GM21390 (cell line): Measurements from ENCODE around the gene FOXD4.
A peak's percentile ranks its signal among the peaks of the same experiment; 100 is the strongest.
"Not testable (repeated sequence)": the region's sequence is repeated elsewhere in the genome, so short reads cannot be mapped to it uniquely, and the experiment has no call there.

ENCODE experiments used
- ATAC-seq: cut with Tn5 transposase; IDR thresholded peaks from one replicate; pipeline ENCODE4 v1.9.1; 2021; ENCODE audit not compliant: unreplicated experiment

Gene FOXD4

DNA sequence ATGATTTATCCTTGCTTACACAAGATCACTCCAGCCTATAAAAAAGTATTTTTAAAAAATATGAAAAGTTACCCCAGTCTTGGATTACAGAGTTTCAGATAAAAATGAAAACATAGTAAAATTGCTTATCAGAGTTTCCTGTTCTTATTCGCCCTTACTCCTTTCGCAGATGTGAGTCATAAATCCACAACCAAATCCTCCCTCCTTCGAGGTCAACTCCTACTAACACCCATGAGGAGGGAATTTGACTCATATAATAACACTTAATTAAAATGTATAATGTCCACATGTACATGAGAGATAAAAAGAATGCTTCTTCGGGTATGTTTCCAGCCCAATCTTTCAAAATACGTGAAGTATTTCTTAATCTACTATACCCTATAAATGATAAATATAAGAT is 23.9 kb downstream of the FOXD4 start:
- ATAC-seq: not testable (repeated sequence)

DNA sequence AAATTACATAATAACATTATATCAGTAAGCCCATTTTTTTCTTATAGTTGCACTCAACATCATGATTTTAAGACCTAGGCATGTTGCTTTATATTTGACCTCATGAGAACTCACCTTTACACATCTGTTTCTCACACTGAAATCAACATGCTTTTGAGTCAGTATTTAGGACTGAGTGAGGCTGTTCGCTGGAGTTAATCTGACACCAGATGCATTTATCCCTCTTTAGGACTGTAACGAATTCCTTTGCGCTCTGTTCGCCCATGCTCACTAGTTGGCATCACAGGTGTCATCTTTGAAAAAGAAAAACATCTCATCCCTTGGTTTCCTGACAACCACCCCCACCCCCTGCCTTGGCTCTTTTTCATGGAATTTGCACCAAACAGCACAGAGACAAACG is 24.3 kb downstream of the FOXD4 start:
- not testable (repeated sequence) for ATAC-seq

DNA sequence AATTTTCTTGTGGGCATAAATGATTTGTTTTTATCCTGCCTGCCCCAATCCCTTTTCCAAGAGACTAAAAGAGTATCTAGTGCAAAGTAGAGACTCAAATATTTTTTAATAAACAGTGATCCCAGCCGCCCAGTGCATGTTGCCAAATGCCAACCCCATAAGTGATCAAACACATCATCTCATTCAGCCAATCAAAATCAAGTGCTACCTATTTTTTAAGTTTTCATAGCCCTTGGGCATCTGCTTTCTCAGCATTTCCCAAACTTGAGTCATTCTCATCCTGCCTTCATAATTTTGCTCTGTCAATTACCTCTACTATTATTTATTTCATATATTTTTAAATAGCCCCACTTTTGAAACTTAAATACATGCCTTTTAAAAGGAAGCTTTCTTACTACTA is 27.4 kb downstream of the FOXD4 start:
- not testable (repeated sequence) for ATAC-seq

DNA sequence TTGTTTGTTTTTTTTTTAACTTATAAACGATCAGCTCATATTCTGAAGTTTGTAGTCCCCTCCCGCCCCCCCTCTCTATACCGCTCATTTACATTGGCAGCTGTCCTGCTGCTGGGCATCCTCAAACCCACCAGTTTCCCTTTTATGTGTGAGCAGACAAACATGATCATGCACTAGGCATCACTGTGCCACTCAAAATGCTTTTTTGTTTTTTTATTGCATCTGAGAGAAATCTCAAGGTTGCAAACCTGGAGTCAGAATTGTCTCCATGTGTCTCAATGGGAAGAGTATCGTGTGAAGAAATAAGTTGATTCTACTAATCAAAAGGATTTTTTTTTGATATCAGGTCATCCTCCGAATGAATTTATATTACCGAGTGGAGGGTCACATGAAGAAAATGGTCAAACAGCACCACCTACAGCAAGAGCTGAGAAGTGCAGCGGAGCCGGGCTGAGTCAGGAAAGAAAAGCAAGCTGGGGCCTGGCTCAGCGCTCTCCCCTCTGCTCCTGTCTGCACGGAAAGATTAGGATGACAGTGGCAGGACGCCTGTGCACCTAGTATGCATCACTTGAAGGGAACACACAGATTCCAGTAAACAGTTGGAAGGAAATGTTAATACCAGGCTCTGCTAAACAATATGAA is 29.7 kb downstream of the FOXD4 start:
- ATAC-seq: peak; percentile 88

DNA sequence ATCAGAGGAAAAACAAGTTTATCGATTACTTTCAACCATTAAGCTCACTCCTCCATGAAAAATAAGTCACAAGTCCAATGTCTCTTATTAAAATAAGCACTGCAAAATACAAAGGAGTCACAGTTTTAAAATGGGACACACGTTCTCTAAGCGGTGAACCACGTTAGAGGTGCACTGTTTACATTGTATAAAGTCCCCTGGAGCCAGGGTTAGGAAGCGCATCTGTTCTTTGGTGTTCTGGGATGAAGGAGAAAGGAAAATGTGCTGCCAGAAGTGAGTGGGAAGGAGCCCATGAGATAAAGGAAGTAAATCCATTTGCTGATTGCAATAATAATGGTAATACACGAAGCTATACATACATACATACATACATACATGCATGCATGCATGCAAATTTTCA is 30.4 kb downstream of the FOXD4 start:
- ATAC-seq: not testable (repeated sequence)

DNA sequence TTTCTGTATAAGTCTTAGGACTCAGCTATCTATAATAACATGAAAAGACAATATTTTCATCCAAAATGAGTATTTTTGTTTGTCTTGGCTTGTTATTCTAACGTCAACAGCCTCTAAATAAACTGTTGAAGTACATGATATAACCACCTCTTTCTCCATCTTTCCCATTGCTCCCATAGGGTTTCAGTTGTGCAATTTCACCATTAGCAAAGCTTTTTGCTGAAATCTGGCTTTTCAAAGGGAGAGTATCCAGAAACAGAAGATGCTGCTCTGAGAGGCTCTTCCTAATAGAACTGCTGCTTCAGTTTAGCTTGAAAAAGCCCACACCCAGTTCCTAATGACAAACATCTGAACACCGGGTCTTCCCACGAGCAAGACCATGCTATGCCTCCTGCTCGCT is 31.1 kb downstream of the FOXD4 start:
- ATAC-seq: not testable (repeated sequence)

DNA sequence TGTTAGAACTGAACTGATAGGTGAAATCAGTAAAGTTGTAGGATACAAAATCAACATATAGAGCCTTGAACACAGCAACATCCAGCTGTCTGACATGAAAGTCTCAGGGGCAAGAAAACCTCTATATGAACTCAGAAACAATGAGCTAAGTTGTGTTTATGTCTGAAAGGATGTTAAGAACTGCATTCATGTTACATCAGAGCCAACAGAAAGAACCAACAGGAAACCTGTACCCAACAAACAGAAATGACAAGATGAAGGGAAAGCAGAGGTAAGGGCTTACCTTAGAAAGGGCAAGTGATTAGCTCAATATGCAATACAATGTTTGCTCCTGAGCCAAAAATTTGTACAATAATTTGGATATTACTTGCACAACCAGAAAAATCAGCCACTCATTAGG is 31.5 kb downstream of the FOXD4 start:
- not testable (repeated sequence) for ATAC-seq

DNA sequence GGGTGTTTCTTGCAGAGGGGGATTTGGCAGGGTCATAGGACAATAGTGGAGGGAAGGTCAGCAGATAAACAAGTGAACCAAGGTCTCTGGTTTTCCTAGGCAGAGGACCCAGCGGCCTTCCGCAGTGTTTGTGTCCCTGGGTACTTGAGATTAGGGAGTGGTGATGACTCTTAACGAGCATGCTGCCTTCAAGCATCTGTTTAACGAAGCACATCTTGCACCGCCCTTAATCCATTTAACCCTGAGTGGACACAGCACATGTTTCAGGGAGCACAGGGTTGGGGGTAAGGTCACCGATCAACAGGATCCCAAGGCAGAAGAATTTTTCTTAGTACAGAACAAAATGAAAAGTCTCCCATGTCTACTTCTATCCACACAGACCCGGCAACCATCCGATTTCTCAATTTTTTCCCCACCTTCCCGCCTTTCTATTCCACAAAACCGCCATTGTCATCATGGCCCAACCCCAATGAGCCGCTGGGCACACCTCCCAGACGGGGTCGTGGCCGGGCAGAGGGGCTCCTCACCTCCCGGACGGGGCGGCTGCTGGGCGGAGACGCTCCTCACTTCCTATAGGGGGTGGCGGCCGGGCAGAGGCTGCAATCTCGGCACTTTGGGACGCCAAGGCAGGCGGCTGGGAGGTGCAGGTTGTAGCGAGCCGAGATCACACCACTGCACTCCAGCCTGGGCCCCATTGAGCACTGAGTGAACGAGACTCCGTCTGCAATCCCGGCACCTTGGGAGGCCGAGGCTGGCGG is 35.1 kb downstream of the FOXD4 start:
- not testable (repeated sequence) for ATAC-seq

DNA sequence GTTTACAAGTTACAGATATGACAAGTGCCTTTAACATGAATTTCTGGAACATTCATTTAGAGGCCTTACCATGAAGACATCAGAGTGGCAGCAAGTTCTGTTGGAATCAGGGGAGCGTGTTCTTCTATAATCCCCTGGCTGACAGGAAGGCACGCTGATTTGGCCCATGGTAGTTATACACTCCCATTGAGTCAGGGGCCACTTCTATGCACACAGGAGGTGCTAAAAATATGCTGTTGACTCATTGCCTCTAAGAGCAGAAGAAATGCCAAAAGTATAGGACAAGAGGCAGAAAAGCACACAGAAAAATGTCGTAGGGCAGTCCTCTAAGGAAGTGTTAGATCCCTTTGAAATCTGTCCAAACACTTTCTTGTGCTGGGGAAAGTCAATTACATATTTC is 39.9 kb downstream of the FOXD4 start:
- ATAC-seq: not testable (repeated sequence)

DNA sequence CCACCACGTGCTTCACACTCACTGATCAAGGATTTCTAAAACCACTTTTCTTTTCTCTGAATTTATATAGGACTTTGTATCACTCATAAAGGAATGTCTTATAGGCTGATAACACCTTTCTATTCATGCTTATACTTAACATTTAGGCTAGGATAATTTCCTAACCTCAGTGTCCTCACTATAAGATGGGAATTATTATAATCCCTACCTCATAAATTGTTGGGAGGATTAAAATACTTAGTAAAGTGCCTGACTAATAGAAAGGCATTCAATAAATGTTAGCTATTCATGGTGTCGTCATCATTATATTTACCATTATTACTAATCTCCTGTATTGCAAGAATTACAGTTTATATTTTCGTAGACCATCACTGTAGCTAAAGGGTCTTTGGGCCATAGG is 41.8 kb downstream of the FOXD4 start:
- ATAC-seq: not testable (repeated sequence)

DNA sequence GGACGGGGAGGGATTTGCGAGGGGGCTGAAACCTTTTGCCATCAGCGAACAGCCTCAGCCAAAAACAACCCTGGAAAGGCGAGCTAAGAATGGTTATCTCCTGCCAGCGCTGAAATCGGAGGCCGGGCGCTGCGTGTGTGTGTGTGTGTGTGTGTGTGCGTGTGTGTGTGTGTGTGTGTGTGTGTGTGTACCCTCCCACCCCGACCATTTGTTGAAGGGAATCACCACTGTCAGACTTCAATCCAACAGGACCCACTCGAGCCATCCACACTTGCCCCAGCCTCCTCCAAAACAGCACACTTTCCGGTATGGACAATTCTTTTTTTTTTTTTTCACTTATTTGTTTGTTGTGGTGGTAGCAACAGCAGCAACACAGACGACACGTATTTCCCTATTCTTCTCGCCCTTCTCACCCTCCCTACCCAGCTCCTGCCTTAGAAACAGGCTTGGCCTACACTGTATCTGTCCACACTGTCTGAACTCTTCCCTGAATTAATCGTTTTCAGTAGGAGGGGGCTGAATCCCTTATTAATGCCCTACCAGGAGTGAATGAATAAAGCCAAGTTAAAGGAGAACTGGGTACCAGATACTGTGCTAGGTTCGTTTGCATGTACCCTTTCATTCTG is 44.2 kb downstream of the FOXD4 start:
- not testable (repeated sequence) for ATAC-seq

DNA sequence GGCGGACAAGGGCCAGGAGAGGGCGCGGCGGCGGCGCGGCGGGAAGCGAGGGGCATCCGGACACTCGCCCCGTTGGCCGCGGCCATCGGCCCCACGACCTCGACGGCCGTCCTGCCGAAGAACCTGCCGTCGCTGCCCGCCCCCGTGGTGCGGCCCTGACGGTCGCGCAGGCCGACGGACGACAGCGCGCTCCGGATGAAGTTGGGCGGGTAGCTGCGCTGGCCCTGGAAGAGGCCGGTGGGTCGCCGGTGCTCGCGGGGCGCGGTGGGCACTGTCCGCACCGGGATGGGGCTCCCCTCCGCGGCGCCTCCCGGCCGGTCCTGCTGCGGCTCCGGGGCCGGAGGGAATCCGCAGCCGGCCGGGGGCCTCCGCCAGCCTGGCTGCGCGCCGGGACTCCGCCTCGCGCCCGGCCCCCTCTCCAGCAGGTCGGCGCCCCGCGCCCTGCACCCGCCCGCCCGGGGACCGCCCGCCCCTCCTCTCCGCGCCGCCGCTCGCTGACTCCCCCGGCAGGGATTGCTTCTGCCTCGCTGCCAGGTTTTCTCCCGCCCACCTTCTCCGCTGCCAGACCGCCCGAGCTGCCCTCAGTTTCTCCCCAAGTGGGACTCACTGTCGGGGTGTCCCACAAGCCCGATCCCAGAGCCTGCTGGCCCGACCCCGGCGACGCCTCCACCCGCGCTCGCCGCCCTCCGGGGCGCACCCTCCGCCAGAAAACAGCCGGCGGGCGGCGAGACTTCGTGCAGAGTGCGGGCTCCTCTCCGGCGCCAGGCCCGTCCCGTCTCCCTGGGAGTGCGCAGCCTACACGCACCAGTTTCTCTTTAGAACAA is 44.9 kb downstream of the FOXD4 start:
- ATAC-seq: not testable (repeated sequence)
